IMR-90 (cell line): ENCODE data around the gene SRCAP. TPM values are rescaled to one million over a fixed set of nuclear protein-coding genes. Genes with fewer than 3 reads are reported as not detected.

Source experiments
- BHLHE40 ChIP-seq: fragments of 150-350 bp; IDR thresholded peaks from 2 replicates; pipeline ENCODE4 v1.6.1; 2016; ENCODE audit warnings: mild to moderate bottlenecking, low read depth, low read length
- MAFK ChIP-seq: IDR thresholded peaks from 2 replicates; pipeline ENCODE4 v1.6.1; 2012; ENCODE audit warnings: low read depth, low read length, improper control_type of control experiment
- MAZ ChIP-seq: IDR thresholded peaks from 2 replicates; pipeline ENCODE4 v1.6.1; 2012; ENCODE audit warnings: low read depth, mild to moderate bottlenecking, low read length, improper control_type of control experiment, moderate library complexity, borderline replicate concordance
- polyA plus RNA-seq, 3 experiments: library from polyadenylated mRNA; depleted of rRNA; stranded (reverse); fragments of >200 nt; gene quantifications; 2 replicates each; pipeline ENCODE4 v1.2.3, GENCODE V29; 2012; ENCODE audit warnings: low replicate concordance in 1 of 3
- total RNA-seq: library from RNA; depleted of rRNA; stranded (reverse); fragments of >200 nt; gene quantifications from 2 replicates; pipeline ENCODE4 v1.2.3, GENCODE V29; 2012

The SRCAP gene
- total and polyA plus RNA-seq, 2 of the 4 experiments (the other 2 are of a cell fraction): 4.5 to 8.2 TPM

- TF ChIP-seq MAZ (peak; percentile 53; the same call in 1 of the 2 replicates), MAFK (no peak), BHLHE40 (0 out of 2 replicates have a peak, but pooled peaks have one; percentile 6)
Observed at GRCh38 chr16:30786115-30786935, 87.4 kb downstream of the SRCAP start (continued).
